CD14-positive monocyte (primary cell): ENCODE measurements around the gene FNDC3B. TPM values are rescaled to one million over a fixed set of nuclear protein-coding genes. Genes with fewer than 3 reads are reported as not detected.
A peak's percentile ranks its signal among the peaks of the same experiment; 100 is the strongest.

Source experiments
- DNase-seq, 3 donors: peaks; one replicate each; pipeline ENCODE4 v3.0.0-alpha.2; 2011 to 2022
- H2AFZ ChIP-seq: 2 replicates; pipeline ENCODE4 v1.6.0; 2012; ENCODE audit warnings: mild to moderate bottlenecking, low read depth, low read length, inconsistent platforms; ENCODE audit not compliant: insufficient read depth, poor library complexity, severe bottlenecking
- H3K27ac ChIP-seq, 2 donors: 1 replicate in 1 of 2; 2 replicates in 1 of 2; pipeline ENCODE4 v1.5.1; 2012 to 2013; ENCODE audit warnings: low read length in 2 of 2, control low read depth in 1 of 2, inconsistent platforms in 1 of 2, low read depth in 1 of 2, mild to moderate bottlenecking in 1 of 2
- H3K27me3 ChIP-seq, 2 donors: one replicate each; pipeline versions ENCODE4 v1.6.0 to v1.6.1; 2011 to 2013; ENCODE audit warnings: low read length in 2 of 2; ENCODE audit not compliant: control insufficient read depth in 2 of 2, insufficient read depth in 2 of 2
- H3K36me3 ChIP-seq, 2 donors: replicated peaks in 1 of 2; 1 replicate in 1 of 2; 2 replicates in 1 of 2; pipeline versions ENCODE4 v1.5.1 to v1.6.1; 2012 to 2013; ENCODE audit warnings: low read length in 2 of 2, control low read depth in 1 of 2, inconsistent platforms in 1 of 2, mild to moderate bottlenecking in 1 of 2; ENCODE audit not compliant: insufficient read depth in 2 of 2, control insufficient read depth in 1 of 2
- H3K4me1 ChIP-seq, 2 donors: 1 replicate in 1 of 2; 2 replicates in 1 of 2; pipeline versions ENCODE4 v1.5.1 to v1.6.1; 2012 to 2013; ENCODE audit warnings: low read length in 2 of 2, control low read depth in 1 of 2, inconsistent platforms in 1 of 2, mild to moderate bottlenecking in 1 of 2, moderate library complexity in 1 of 2; ENCODE audit not compliant: insufficient read depth in 2 of 2, control insufficient read depth in 1 of 2
- H3K4me2 ChIP-seq: replicated peaks from 2 replicates; pipeline ENCODE3; 2012; ENCODE audit warnings: low read length, moderate library complexity, mild to moderate bottlenecking; ENCODE audit not compliant: poor library complexity, severe bottlenecking; ENCODE audit errors: extremely low read depth
- H3K4me3 ChIP-seq, 3 experiments: fragments of 200-600 bp in 1 of 3; sonication (generic) in 1 of 3; replicated peaks in 1 of 3; 1 replicate in 2 of 3; 2 replicates in 1 of 3; pipeline ENCODE4 v1.5.1; 2011 to 2013; ENCODE audit warnings: low read length in 3 of 3, mild to moderate bottlenecking in 3 of 3, control low read depth in 2 of 3, low read depth in 2 of 3, inconsistent platforms in 1 of 3, moderate library complexity in 1 of 3
- H3K79me2 ChIP-seq: 2 replicates; pipeline ENCODE4 v1.6.0; 2012; ENCODE audit warnings: mild to moderate bottlenecking, control low read depth, inconsistent platforms, low read length, moderate library complexity; ENCODE audit not compliant: insufficient read depth
- H3K9ac ChIP-seq: 2 replicates; pipeline ENCODE4 v1.6.0; 2017; ENCODE audit warnings: low read length, mild to moderate bottlenecking; ENCODE audit not compliant: insufficient read depth, poor library complexity, severe bottlenecking
- H3K9me3 ChIP-seq, 2 donors: replicated peaks in 1 of 2; 1 replicate in 1 of 2; 2 replicates in 1 of 2; pipeline versions ENCODE4 v1.5.1 to v1.6.1; 2012 to 2013; ENCODE audit warnings: low read length in 2 of 2, control low read depth in 1 of 2; ENCODE audit not compliant: control insufficient read depth in 1 of 2, insufficient read depth in 1 of 2
- H4K20me1 ChIP-seq: 2 replicates; pipeline ENCODE4 v1.6.0; 2012; ENCODE audit warnings: mild to moderate bottlenecking, low read length, control low read depth, moderate library complexity; ENCODE audit not compliant: insufficient read depth
- H3K27ac Mint-ChIP-seq, 7 donors: one replicate each; pipeline ENCODE4 v1.8.0; 2020; ENCODE audit warnings: mild to moderate bottlenecking in 7 of 7, mixed read lengths in 7 of 7, moderate library complexity in 6 of 7, inconsistent platforms in 2 of 7
- H3K27me3 Mint-ChIP-seq, 3 donors: one replicate each; pipeline ENCODE4 v1.8.0; 2021 to 2022; ENCODE audit warnings: low read depth in 3 of 3, mild to moderate bottlenecking in 3 of 3, mixed read lengths in 3 of 3, moderate library complexity in 3 of 3, inconsistent platforms in 1 of 3
- H3K36me3 Mint-ChIP-seq, 2 donors: one replicate each; pipeline ENCODE4 v1.8.0; 2020; ENCODE audit warnings: mixed read lengths in 2 of 2, inconsistent platforms in 1 of 2, mild to moderate bottlenecking in 1 of 2
- H3K4me1 Mint-ChIP-seq: one replicate; pipeline ENCODE4 v1.8.0; 2020; ENCODE audit warnings: mild to moderate bottlenecking, mixed read lengths
- H3K4me3 Mint-ChIP-seq, 2 donors: one replicate each; pipeline ENCODE4 v1.8.0; 2020; ENCODE audit warnings: mild to moderate bottlenecking in 2 of 2, mixed read lengths in 2 of 2, moderate library complexity in 1 of 2
- H3K9me3 Mint-ChIP-seq, 7 donors: one replicate each; pipeline ENCODE4 v1.8.0; 2020 to 2022; ENCODE audit warnings: mixed read lengths in 7 of 7, mild to moderate bottlenecking in 6 of 7, moderate library complexity in 6 of 7, inconsistent platforms in 2 of 7
- WGBS: methylation state at CpG from one replicate; pipeline ENCODE4 v1.1.5; 2013; ENCODE audit warnings: missing lambda C conversion rate; ENCODE audit not compliant: insufficient coverage; 5-methylcytosine and 5-hydroxymethylcytosine counted together
- intact Hi-C, 2 donors: fragments of 100-400 bp; cut with micrococcal nuclease; formaldehyde crosslinking; loops; one replicate each; pipeline versions ENCODE4 v1.15.0 to v1.15.1; 2023
- polyA plus RNA-seq, 3 donors: library from polyadenylated mRNA; depleted of rRNA in 1 of 3; unstranded in 2 of 3; stranded (reverse) in 1 of 3; fragments of 300-500 nt in 2 of 3; fragments of >200 nt in 1 of 3; fragmentation: Illumina TruSeq in 2 of 3; gene quantifications; 1 replicate in 2 of 3; 2 replicates in 1 of 3; pipeline ENCODE4 v1.2.3, GENCODE V29; 2012 to 2021
- TF ChIP-seq, protein P1 (sequence below): fragments of 200-600 bp; IDR thresholded peaks from one replicate; pipeline ENCODE4 v1.8.0; 2022; ENCODE audit warnings: antibody characterized with exemption, mild to moderate bottlenecking

Gene FNDC3B
- polyA plus RNA-seq, 3 donors, result 19.6 to 36.1 (median 25.7) TPM

DNA sequence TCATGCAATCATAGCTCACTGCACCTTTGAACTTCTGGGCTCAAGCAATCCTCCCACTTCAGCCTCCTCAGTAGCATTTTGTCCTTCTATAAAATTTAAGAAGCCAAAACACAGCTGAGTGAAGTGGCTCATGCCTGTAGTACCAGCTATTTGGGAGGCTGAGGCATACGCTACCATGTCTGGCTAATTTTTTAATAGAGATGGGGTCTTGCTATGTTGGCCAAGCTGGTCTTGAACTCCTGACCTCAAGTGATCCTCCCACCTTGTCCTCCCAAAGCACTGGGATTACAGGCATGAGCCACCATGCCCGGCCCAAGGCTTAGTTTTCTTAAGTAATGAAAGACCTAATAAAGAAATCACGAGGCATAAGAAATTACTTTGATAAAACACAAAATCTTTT is 14.7 kb upstream of the FNDC3B start:
- intact Hi-C loops, result no loop called here
- H3K79me2 ChIP-seq, result no peaks in the 10 kb centered on the region
- Mint-ChIP-seq H3K27ac (no peak overlapping the region), H3K9me3 (peaks cover 0 to 3% (median 0%) of the 10 kb centered on the region in 7 donors), H3K27me3 (no peaks in the 10 kb centered on the region), H3K36me3 (no peaks in the 10 kb centered on the region), H3K4me1 (peaks cover 8% of the 10 kb centered on the region), H3K4me3 (no peak overlapping the region)
- H3K4me1 ChIP-seq, result peaks cover 10 to 12% of the 10 kb centered on the region in 2 donors
- no peak overlapping the region for H3K9ac ChIP-seq
- TF ChIP-seq, protein P1, sequence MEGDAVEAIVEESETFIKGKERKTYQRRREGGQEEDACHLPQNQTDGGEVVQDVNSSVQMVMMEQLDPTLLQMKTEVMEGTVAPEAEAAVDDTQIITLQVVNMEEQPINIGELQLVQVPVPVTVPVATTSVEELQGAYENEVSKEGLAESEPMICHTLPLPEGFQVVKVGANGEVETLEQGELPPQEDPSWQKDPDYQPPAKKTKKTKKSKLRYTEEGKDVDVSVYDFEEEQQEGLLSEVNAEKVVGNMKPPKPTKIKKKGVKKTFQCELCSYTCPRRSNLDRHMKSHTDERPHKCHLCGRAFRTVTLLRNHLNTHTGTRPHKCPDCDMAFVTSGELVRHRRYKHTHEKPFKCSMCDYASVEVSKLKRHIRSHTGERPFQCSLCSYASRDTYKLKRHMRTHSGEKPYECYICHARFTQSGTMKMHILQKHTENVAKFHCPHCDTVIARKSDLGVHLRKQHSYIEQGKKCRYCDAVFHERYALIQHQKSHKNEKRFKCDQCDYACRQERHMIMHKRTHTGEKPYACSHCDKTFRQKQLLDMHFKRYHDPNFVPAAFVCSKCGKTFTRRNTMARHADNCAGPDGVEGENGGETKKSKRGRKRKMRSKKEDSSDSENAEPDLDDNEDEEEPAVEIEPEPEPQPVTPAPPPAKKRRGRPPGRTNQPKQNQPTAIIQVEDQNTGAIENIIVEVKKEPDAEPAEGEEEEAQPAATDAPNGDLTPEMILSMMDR, result no peak
- H3K27ac ChIP-seq, result no peak overlapping the region
- H3K4me2 ChIP-seq, result no peak overlapping the region
- no peak for DNase-seq
- no peak overlapping the region for H3K4me3 ChIP-seq
- no CpG with 5 or more reads among the region's 3 CpGs for WGBS
- no peaks in the 10 kb centered on the region for H3K36me3 ChIP-seq
- H4K20me1 ChIP-seq, result no peaks in the 10 kb centered on the region
- H3K9me3 ChIP-seq, result no peaks in the 10 kb centered on the region
- no peaks in the 10 kb centered on the region for H3K27me3 ChIP-seq
- H2AFZ ChIP-seq, result no peak overlapping the region

DNA sequence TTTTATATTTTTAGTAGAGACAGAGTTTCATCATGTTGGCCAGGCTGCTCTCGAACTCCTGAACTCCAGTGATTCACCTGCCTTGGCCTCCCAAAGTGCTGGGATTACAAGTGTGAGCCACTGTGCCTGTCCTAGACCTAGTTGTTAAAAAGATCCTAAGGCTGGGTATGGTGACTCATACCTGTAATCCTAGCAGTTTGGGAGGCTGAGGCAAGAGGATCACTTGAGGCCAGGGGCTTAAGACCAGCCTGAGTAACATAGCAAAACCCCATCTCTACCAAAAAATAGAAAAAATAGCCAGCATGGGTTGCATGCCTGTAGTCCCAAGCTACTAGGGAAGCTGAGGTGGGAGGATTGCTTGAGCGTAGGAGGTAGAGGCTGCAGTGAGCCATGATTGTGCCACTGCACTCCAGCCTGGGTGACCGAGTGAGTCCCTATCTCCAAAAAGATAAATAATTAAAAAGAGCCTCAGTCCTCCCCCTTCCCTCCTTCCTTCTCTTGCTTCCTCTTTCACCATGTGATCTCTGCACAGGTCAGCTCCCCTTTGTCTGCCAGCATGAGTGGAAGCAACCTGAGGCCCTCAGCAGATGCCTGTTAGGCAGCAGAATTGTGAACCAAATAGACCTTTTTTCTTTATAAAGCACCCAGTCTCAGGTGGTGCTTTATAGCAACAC is 9.8 kb upstream of the FNDC3B start:
- Histone ChIP-seq H3K79me2 (no peaks in the 10 kb centered on the region), H4K20me1 (no peaks in the 10 kb centered on the region), H3K4me1 (peaks cover 20 to 25% of the 10 kb centered on the region in 2 donors), H3K27ac (no peak overlapping the region), H3K9me3 (no peaks in the 10 kb centered on the region), H3K4me2 (no peak overlapping the region), H3K36me3 (no peaks in the 10 kb centered on the region), H3K9ac (no peak overlapping the region), H3K27me3 (no peaks in the 10 kb centered on the region), H3K4me3 (no peak overlapping the region), H2AFZ (no peak overlapping the region)
- peak in 2 of 3 donors; percentile 27 to 41 for DNase-seq
- intact Hi-C loops, result loop anchor here in 1 of 2 donors (10.0 kb wide), 2 partner anchors 45 to 95 kb away; no protein-coding TSS in a partner anchor
- Mint-ChIP-seq H3K4me3 (no peak overlapping the region), H3K4me1 (peaks cover 20% of the 10 kb centered on the region), H3K27ac (peak overlapping the region in 5 of 7 donors; percentile 25 to 88 (median 72)), H3K36me3 (no peaks in the 10 kb centered on the region), H3K9me3 (peaks cover 0 to 3% (median under 1%) of the 10 kb centered on the region in 7 donors), H3K27me3 (peaks cover 0 to 3% (median 0%) of the 10 kb centered on the region in 3 donors)
- WGBS, result 100% methylated on average over 1 of the region's 3 CpGs
- TF ChIP-seq, protein P1, result no peak
